GM19035 (cell line): ENCODE data around the gene BAD.

Experiments used
- ATAC-seq: cut with Tn5 transposase; IDR thresholded peaks from one replicate; pipeline ENCODE4 v1.9.1; 2021; ENCODE audit not compliant: unreplicated experiment

Gene BAD

GRCh38 chr11:64297699-64298358, 13.4 kb upstream of the BAD start:
- ATAC-seq, result no peak

- no peak for ATAC-seq
Measured at GRCh38 chr11:64296830-64297698, 12.6 kb upstream of the BAD start.

- ATAC-seq, result no peak
Measured at GRCh38 chr11:64296236-64296635, 11.8 kb upstream of the BAD start.

GRCh38 chr11:64295760-64296159, 11.3 kb upstream of the BAD start:
- ATAC-seq, result no peak

GRCh38 chr11:64294774-64295173, 10.3 kb upstream of the BAD start:
- ATAC-seq, result no peak

GRCh38 chr11:64292460-64293254, 8.2 kb upstream of the BAD start:
- no peak for ATAC-seq

- ATAC-seq, result no peak
Measured at GRCh38 chr11:64291752-64292459, 7.4 kb upstream of the BAD start.

- ATAC-seq, result no peak
Measured at GRCh38 chr11:64291262-64291751, 6.8 kb upstream of the BAD start, which contains the start of gene KCNK4. TSS of gene KCNK4 (plus strand) at chr11:64291302. CDS start at chr11:64293019, 1,717 bp downstream.

GRCh38 chr11:64290352-64291261, 6.1 kb upstream of the BAD start:
- no peak for ATAC-seq

- ATAC-seq, result no peak
Measured at GRCh38 chr11:64289002-64289564, 4.6 kb upstream of the BAD start.

GRCh38 chr11:64288353-64288750, 3.9 kb upstream of the BAD start:
- ATAC-seq, result no peak

- no peak for ATAC-seq
Measured at GRCh38 chr11:64287676-64288352, 3.3 kb upstream of the BAD start.

GRCh38 chr11:64286801-64287159, 2.3 kb upstream of the BAD start:
- ATAC-seq, result no peak

GRCh38 chr11:64285885-64286800, 1.7 kb upstream of the BAD start:
- no peak for ATAC-seq

- ATAC-seq, result peak; percentile 59
Measured at GRCh38 chr11:64284962-64285884, 758 bp upstream of the BAD start, which contains the start of gene GPR137. TSS of gene GPR137 (plus strand) at chr11:64285848. CDS start at chr11:64286525, 677 bp downstream.

- no peak for ATAC-seq
Measured at GRCh38 chr11:64283092-64283491, 1.4 kb downstream of the BAD start.
